Measurements from ENCODE around the gene ABHD16B. TPM values are rescaled to one million over a fixed set of nuclear protein-coding genes. Genes with fewer than 3 reads are reported as not detected.

The ABHD16B gene
- total RNA-seq, 4 donors from 2014 or later = not detected

- DNase-seq = no peak
- WGBS, 2 donors = 80 to 87% methylated on average over 6 to 7 of the region's 7 CpGs
- Histone ChIP-seq H3K4me3 (replicated peaks in 1 of 3) (no peak overlapping the region), H3K9me3 (no peaks in the 10 kb centered on the region), H3K4me1 (peaks cover 22 to 32% of the 10 kb centered on the region in 2 donors), H3K27me3 (no peaks in the 10 kb centered on the region), H3K27ac (no peak overlapping the region), H3K36me3 (peaks cover 16 to 34% of the 10 kb centered on the region in 2 donors)
- TF ChIP-seq CTCF (IDR thresholded peaks at IDR 0.05) (no peak), POLR2A (IDR thresholded peaks at IDR 0.05) (no peak)
- intact Hi-C loops (cut with DNase I) = no loop called here
Observed at GRCh38 chr20:63892402-63892801, 31.1 kb downstream of the ABHD16B start.

- TF ChIP-seq CTCF (IDR thresholded peaks at IDR 0.05) (no peak), POLR2A (IDR thresholded peaks at IDR 0.05) (no peak)
- Histone ChIP-seq H3K36me3 (peaks cover 9 to 26% of the 10 kb centered on the region in 2 donors), H3K4me1 (peaks cover 36 to 37% of the 10 kb centered on the region in 2 donors), H3K27me3 (no peaks in the 10 kb centered on the region), H3K4me3 (replicated peaks in 1 of 3) (peak overlapping the region in 1 of 3 donors; percentile 44), H3K27ac (peak overlapping the region in 2 of 3 donors; percentile 31 to 35), H3K9me3 (no peaks in the 10 kb centered on the region)
- intact Hi-C loops (cut with DNase I) = no loop called here
- DNase-seq = no peak
- WGBS, 2 donors = 31 to 38% methylated on average over 6 of the region's 6 CpGs
Observed at GRCh38 chr20:63893999-63894357, 32.7 kb downstream of the ABHD16B start.

GRCh38 chr20:63894358-63895201 is 33.3 kb downstream of the ABHD16B start, which contains the start of gene DNAJC5:
TSS of gene DNAJC5 (plus strand) at chr20:63895126. CDS start at chr20:63928346, 33,220 bp downstream.
- 3 to 6% methylated on average over 20 to 32 of the region's 82 CpGs for WGBS, 2 donors
- DNase-seq = peak; percentile 96 to 97
- Histone ChIP-seq H3K27ac (peak within 1 kb of the TSS; percentile 68 to 76 (median 72)), H3K36me3 (peaks cover 5 to 20% of the 10 kb centered on the region in 2 donors), H3K9me3 (no peaks in the 10 kb centered on the region), H3K4me1 (peaks cover 37 to 38% of the 10 kb centered on the region in 2 donors), H3K4me3 (replicated peaks in 1 of 3) (peak within 1 kb of the TSS in 2 of 3 donors; percentile 53 to 69), H3K27me3 (no peaks in the 10 kb centered on the region)
- TF ChIP-seq POLR2A (IDR thresholded peaks at IDR 0.05) (peak in 1 of 2 donors; percentile 85), CTCF (IDR thresholded peaks at IDR 0.05) (no peak)
- intact Hi-C loops (cut with DNase I) = no loop called here

GRCh38 chr20:63895202-63895951 is 34.1 kb downstream of the ABHD16B start:
- peaks cover 0 to 12% of the 10 kb centered on the region in 2 donors for H3K36me3 ChIP-seq
- TF ChIP-seq POLR2A (IDR thresholded peaks at IDR 0.05) = no peak
- no peak for TF ChIP-seq CTCF (IDR thresholded peaks at IDR 0.05)
- no peak for DNase-seq
- H3K27me3 ChIP-seq = no peaks in the 10 kb centered on the region
- H3K27ac ChIP-seq = peak overlapping the region; percentile 68 to 76 (median 72)
- H3K4me1 ChIP-seq = peaks cover 35 to 43% of the 10 kb centered on the region in 2 donors
- H3K4me3 ChIP-seq (replicated peaks in 1 of 3) = peak overlapping the region in 2 of 3 donors; percentile 53 to 69
- H3K9me3 ChIP-seq = no peaks in the 10 kb centered on the region
- 0 to 1% methylated on average over 10 to 12 of the region's 87 CpGs for WGBS, 2 donors
- intact Hi-C loops (cut with DNase I) = no loop called here
